DND-41 (cell line): ENCODE measurements around the gene HBP1.

ENCODE experiments used
- ATAC-seq: fragments of 200-7000 bp; cut with Tn5 transposase; 3 replicates; pipeline ENCODE4 v1.9.1; 2021; ENCODE audit warnings: low read depth; ENCODE audit not compliant: insufficient read depth
- DNase-seq: peaks from one replicate; pipeline ENCODE4 v3.0.0-alpha.2; 2020
- H2AFZ ChIP-seq: 2 replicates; pipeline ENCODE4 v1.6.0; 2012; ENCODE audit warnings: low read depth, low read length
- H3K27ac ChIP-seq: 2 replicates; pipeline ENCODE4 v1.5.1; 2012; ENCODE audit warnings: low read length, inconsistent platforms
- H3K27me3 ChIP-seq: fragments of 200-600 bp; sonication (generic); 2 replicates; pipeline ENCODE4 v1.6.0; 2012; ENCODE audit warnings: low read length, mild to moderate bottlenecking, inconsistent platforms; ENCODE audit not compliant: insufficient read depth, poor library complexity
- H3K36me3 ChIP-seq: 2 replicates; pipeline ENCODE4 v1.5.1; 2012; ENCODE audit warnings: low read length, inconsistent platforms; ENCODE audit not compliant: insufficient read depth
- H3K4me1 ChIP-seq: 2 replicates; pipeline ENCODE4 v1.5.1; 2012; ENCODE audit warnings: mild to moderate bottlenecking, low read length; ENCODE audit not compliant: insufficient read depth
- H3K4me2 ChIP-seq: 2 replicates; pipeline ENCODE4 v1.6.0; 2012; ENCODE audit warnings: mild to moderate bottlenecking, moderate library complexity, low read length, inconsistent platforms; ENCODE audit not compliant: insufficient read depth
- H3K4me3 ChIP-seq, 2 experiments: fragments of 200-600 bp in 1 of 2; shearing (Covaris generic) in 1 of 2; 2 replicates each; pipeline ENCODE4 v1.5.1; 2012 to 2016; ENCODE audit warnings: inconsistent platforms in 2 of 2, low read length in 2 of 2, mild to moderate bottlenecking in 2 of 2, low read depth in 1 of 2, moderate library complexity in 1 of 2
- H3K79me2 ChIP-seq: 2 replicates; pipeline ENCODE4 v1.6.0; 2012; ENCODE audit warnings: low read length, inconsistent platforms; ENCODE audit not compliant: insufficient read depth
- H3K9ac ChIP-seq: 2 replicates; pipeline ENCODE4 v1.6.0; 2012; ENCODE audit warnings: low read depth, mild to moderate bottlenecking, inconsistent platforms, low read length, moderate library complexity
- H3K9me3 ChIP-seq: 2 replicates; pipeline ENCODE4 v1.5.1; 2012; ENCODE audit warnings: low read length, moderate library complexity, mild to moderate bottlenecking, inconsistent platforms; ENCODE audit not compliant: insufficient read depth, severe bottlenecking
- H4K20me1 ChIP-seq: 2 replicates; pipeline ENCODE4 v1.6.0; 2012; ENCODE audit warnings: low read length; ENCODE audit not compliant: insufficient read depth
- CTCF ChIP-seq: IDR thresholded peaks from 2 replicates; pipeline ENCODE4 v1.5.1; 2012; ENCODE audit warnings: borderline replicate concordance, low read length, moderate library complexity, mild to moderate bottlenecking; ENCODE audit not compliant: poor library complexity, severe bottlenecking; ENCODE audit errors: extremely low read depth
- EZH2 ChIP-seq: IDR thresholded peaks from 3 replicates; pipeline ENCODE4 v1.6.1; 2012; ENCODE audit warnings: borderline replicate concordance, low read depth, mild to moderate bottlenecking, moderate library complexity, low read length, inconsistent platforms; ENCODE audit not compliant: severe bottlenecking

Gene HBP1

GRCh38 chr7:107167483-107168232 is 1.1 kb upstream of the HBP1 start:
- Histone ChIP-seq H3K4me2 (peak overlapping the region; percentile 93), H4K20me1 (peaks cover 10% of the 10 kb centered on the region), H3K27me3 (peaks cover 5% of the 10 kb centered on the region), H3K4me3 (peak overlapping the region; percentile 43 to 75), H3K9me3 (no peaks in the 10 kb centered on the region), H3K27ac (peak overlapping the region; percentile 72), H3K9ac (peak overlapping the region; percentile 54), H3K36me3 (peaks cover 3% of the 10 kb centered on the region; the same call in 1 of the 2 replicates), H2AFZ (peak overlapping the region; percentile 88), H3K79me2 (peaks cover 35% of the 10 kb centered on the region), H3K4me1 (peaks cover 32% of the 10 kb centered on the region)
- TF ChIP-seq EZH2: no peak
- TF ChIP-seq CTCF: peak; percentile 52
- ATAC-seq (no peak), DNase-seq (peak; percentile 14)

GRCh38 chr7:107169120-107170050 is 582 bp downstream of the HBP1 start:
- Histone ChIP-seq H3K79me2 (peaks cover 52% of the 10 kb centered on the region), H3K27me3 (peaks cover 5% of the 10 kb centered on the region), H3K27ac (peak overlapping the region; percentile 89), H3K9ac (peak overlapping the region; percentile 71), H3K9me3 (no peaks in the 10 kb centered on the region), H3K4me3 (peak overlapping the region; percentile 74 to 83), H4K20me1 (peaks cover 26% of the 10 kb centered on the region), H3K4me1 (peaks cover 32% of the 10 kb centered on the region), H3K4me2 (peak overlapping the region; percentile 93), H2AFZ (peak overlapping the region; percentile 82), H3K36me3 (peaks cover 3% of the 10 kb centered on the region; the same call in 1 of the 2 replicates)
- ATAC-seq (peak; percentile 39), DNase-seq (peak; percentile 85)
- TF ChIP-seq CTCF: no peak
- TF ChIP-seq EZH2: no peak

- H3K4me3 ChIP-seq: peak overlapping the region; percentile 74 to 83
- peak overlapping the region; percentile 71 for H3K9ac ChIP-seq
- peak overlapping the region; percentile 89 for H3K27ac ChIP-seq
- H3K36me3 ChIP-seq: peaks cover 3% of the 10 kb centered on the region; the same call in 1 of the 2 replicates
- no peak for TF ChIP-seq EZH2
- no peak for TF ChIP-seq CTCF
- peaks cover 61% of the 10 kb centered on the region for H3K79me2 ChIP-seq
- H2AFZ ChIP-seq: peak overlapping the region; percentile 82
- no peak for DNase-seq
- H3K9me3 ChIP-seq: no peaks in the 10 kb centered on the region
- no peak for ATAC-seq
- H3K4me1 ChIP-seq: peaks cover 32% of the 10 kb centered on the region
- H4K20me1 ChIP-seq: peaks cover 31% of the 10 kb centered on the region
- peaks cover 2% of the 10 kb centered on the region for H3K27me3 ChIP-seq
- H3K4me2 ChIP-seq: peak overlapping the region; percentile 93
Measured at GRCh38 chr7:107170051-107170915, 1.5 kb downstream of the HBP1 start.
